GM12878 (cell line): Measurements from ENCODE around the gene OLIG2. TPM values are rescaled to one million over a fixed set of nuclear protein-coding genes. Genes with fewer than 3 reads are reported as not detected.

Experiments
- ATAC-seq: fragments of 200-7000 bp; cut with Tn5 transposase; 3 replicates; pipeline ENCODE4 v1.9.1; 2020; ENCODE audit warnings: mild to moderate bottlenecking, moderate library complexity
- BruUV-seq: library from RNA; stranded (reverse); fragments of 400-500 nt; replicated peaks from 2 replicates; lab custom pipeline; 2021; lab: Mats Ljungman, UMichigan
- CTCF ChIA-PET: fragments of 300-600 bp; sonication (Branson Sonifier 250); formaldehyde crosslinking; extraction: SDS; loops from one replicate; lab custom pipeline; 2021; ENCODE audit warnings: inconsistent platforms; lab: Yijun Ruan, JAX
- POLR2A ChIA-PET: fragments of 350-600 bp; formaldehyde crosslinking; extraction: SDS; loops from one replicate; lab custom pipeline; 2021; ENCODE audit warnings: inconsistent platforms; lab: Charles Lee
- RAD21 ChIA-PET: fragments of 300-600 bp; sonication (Branson Sonifier 250); formaldehyde crosslinking; loops from one replicate; lab custom pipeline; 2023; ENCODE audit warnings: antibody characterized with exemption; ENCODE audit not compliant: unreplicated experiment; lab: Charles Lee
- SMC1A ChIA-PET: fragments of 300-600 bp; sonication (Branson Sonifier 250); formaldehyde crosslinking; loops from one replicate; lab custom pipeline; 2023; ENCODE audit not compliant: unreplicated experiment, uncharacterized antibody; lab: Charles Lee
- DNase-seq: peaks from one replicate; pipeline ENCODE4 v3.0.0-alpha.2; 2011; ENCODE audit warnings: low read depth, low spot score
- FAIRE-seq: peaks from 3 replicates; lab custom pipeline; 2011; peaks lifted over from hg19 to GRCh38; lab: Jason Lieb, UNC
- H2AFZ ChIP-seq: 2 replicates; pipeline ENCODE4 v1.6.0; 2011; ENCODE audit warnings: low read depth, low read length, control low read depth; ENCODE audit not compliant: control insufficient read depth
- H3K27ac ChIP-seq: 2 replicates; pipeline ENCODE4 v1.5.1; 2011; ENCODE audit warnings: control low read depth; ENCODE audit not compliant: control insufficient read depth, insufficient read depth
- H3K27me3 ChIP-seq, 2 experiments: replicated peaks in 1 of 2; 2 replicates each; pipeline versions ENCODE4 v1.6.0 to v1.6.1; 2011; ENCODE audit warnings: low read length in 1 of 2; ENCODE audit not compliant: control insufficient read depth in 2 of 2, insufficient read depth in 2 of 2
- H3K36me3 ChIP-seq, 2 experiments: 2 replicates each; pipeline ENCODE4 v1.5.1; 2011; ENCODE audit warnings: low read length in 1 of 2; ENCODE audit not compliant: control insufficient read depth in 2 of 2, insufficient read depth in 2 of 2
- H3K4me1 ChIP-seq: 2 replicates; pipeline ENCODE4 v1.6.1; 2011; ENCODE audit warnings: mild to moderate bottlenecking, low read length, moderate library complexity, mixed read lengths; ENCODE audit not compliant: control insufficient read depth, insufficient read depth
- H3K4me2 ChIP-seq: 2 replicates; pipeline ENCODE4 v1.6.0; 2011; ENCODE audit warnings: control low read depth; ENCODE audit not compliant: control insufficient read depth, insufficient read depth
- H3K4me3 ChIP-seq: fragments of 200-600 bp; sonication (generic); 2 replicates; pipeline ENCODE4 v1.5.1; 2016
- H3K79me2 ChIP-seq: 2 replicates; pipeline ENCODE4 v1.6.0; 2011; ENCODE audit warnings: low read length; ENCODE audit not compliant: control insufficient read depth, insufficient read depth
- H3K9ac ChIP-seq: 2 replicates; pipeline ENCODE4 v1.8.0; 2011; ENCODE audit warnings: low read length, control low read depth, mixed read lengths; ENCODE audit not compliant: control insufficient read depth, insufficient read depth
- H3K9me3 ChIP-seq: replicated peaks from 3 replicates; pipeline ENCODE4 v1.5.1; 2011; ENCODE audit warnings: mild to moderate bottlenecking, low read length; ENCODE audit not compliant: control insufficient read depth, insufficient read depth
- H4K20me1 ChIP-seq: 2 replicates; pipeline ENCODE4 v1.6.0; 2011; ENCODE audit not compliant: control insufficient read depth, insufficient read depth
- HDAC6 ChIP-seq: fragments of 200-600 bp; sonication (generic); IDR thresholded peaks from one replicate; pipeline ENCODE4 v1.8.0; 2017; ENCODE audit warnings: antibody characterized with exemption; ENCODE audit not compliant: unreplicated experiment
- IKZF1 ChIP-seq: fragments of 450-650 bp; conservative IDR thresholded peaks from 2 replicates; pipeline ENCODE4 v1.6.1; 2017; ENCODE audit warnings: antibody characterized with exemption, mild to moderate bottlenecking
- STAT1 ChIP-seq: fragments of 450-650 bp; conservative IDR thresholded peaks from 2 replicates; pipeline ENCODE4 v1.6.1; 2014; ENCODE audit warnings: antibody characterized with exemption, mild to moderate bottlenecking
- SUZ12 ChIP-seq: fragments of 200-600 bp; sonication (generic); IDR thresholded peaks from one replicate; pipeline ENCODE4 v1.6.1; 2018; ENCODE audit warnings: antibody characterized with exemption, mild to moderate bottlenecking; ENCODE audit not compliant: unreplicated experiment
- USF1 ChIP-seq: IDR thresholded peaks from 2 replicates; pipeline ENCODE4 v1.6.1; 2011; ENCODE audit warnings: borderline replicate concordance, low read depth, mild to moderate bottlenecking, moderate library complexity, mixed read lengths, low read length; ENCODE audit not compliant: insufficient read depth; ENCODE audit errors: extremely low read length
- WGBS: methylation state at CpG from one replicate; pipeline ENCODE4 v1.1.6; 2016; ENCODE audit warnings: low lambda C conversion rate; ENCODE audit not compliant: insufficient replicate concordance, insufficient coverage; ENCODE audit errors: missing lambda C conversion rate; 5-methylcytosine and 5-hydroxymethylcytosine counted together
- in situ Hi-C: fragments of 300-500 bp; cut with MboI; formaldehyde crosslinking; loops from 9 replicates; pipeline ENCODE4 v1.14.3; 2018; ENCODE audit warnings: mixed read lengths
- intact Hi-C: fragments of 100-400 bp; cut with micrococcal nuclease; formaldehyde crosslinking; loops from one replicate; pipeline ENCODE4 v1.14.2; 2022; ENCODE audit not compliant: unreplicated experiment
- polyA plus RNA-seq, 11 experiments: library from polyadenylated mRNA; depleted of rRNA in 4 of 11; unstranded in 6 of 11; stranded (reverse) in 5 of 11; fragments of >200 nt; fragmentation: Nextera tagmentation in 4 of 11; fragmentation: Illumina TruSeq in 1 of 11; extraction: Ambion mirVana in 4 of 11; extraction: Trizol in 1 of 11; gene quantifications; 1 replicate in 1 of 11; 2 replicates in 10 of 11; pipeline versions ENCODE4 v1.2.1 to v1.2.3, GENCODE V29; 2011 to 2016; ENCODE audit warnings: inconsistent platforms in 2 of 11, missing spikeins in 2 of 11, low read depth in 1 of 11
- total RNA-seq, 4 experiments: library from RNA; depleted of rRNA in 3 of 4; stranded (reverse); fragments of >200 nt in 3 of 4; fragmentation: Illumina TruSeq in 1 of 4; extraction: Trizol in 1 of 4; gene quantifications; 2 replicates each; pipeline versions ENCODE4 v1.2.1 to v1.2.3, GENCODE V29; 2013 to 2021

OLIG2 gene
- total and polyA plus RNA-seq, 10 of the 15 experiments (the other 5 are each of a cell fraction or from before 2014, with no cell fraction given): not detected

GRCh38 chr21:33027401-33028286 is 1.9 kb downstream of the OLIG2 start:
- no peak overlapping the region for H3K27ac ChIP-seq
- ATAC-seq: no peak
- peaks cover 26 to 27% of the 10 kb centered on the region in 2 experiments for H3K27me3 ChIP-seq
- H3K9me3 ChIP-seq: no peaks in the 10 kb centered on the region; the same call in 2 of the 3 replicates
- no peak overlapping the region for H3K9ac ChIP-seq
- in situ Hi-C loops: no loop called here
- ChIA-PET POLR2A (no interaction called here), CTCF (no interaction called here), RAD21 (no interaction called here), SMC1A (no interaction called here)
- H3K79me2 ChIP-seq: no peaks in the 10 kb centered on the region
- no peak for FAIRE-seq
- H3K4me1 ChIP-seq: no peaks in the 10 kb centered on the region
- no TSS peak for BruUV-seq
- no peak for TF ChIP-seq IKZF1
- peak; percentile 83 for TF ChIP-seq HDAC6
- TF ChIP-seq STAT1: no peak
- H3K36me3 ChIP-seq: no peaks in the 10 kb centered on the region; a peak in 1 of 4 replicates
- no peaks in the 10 kb centered on the region for H4K20me1 ChIP-seq
- H3K4me3 ChIP-seq: no peak overlapping the region
- 42% methylated on average over 56 of the region's 85 CpGs for WGBS
- H2AFZ ChIP-seq: no peak overlapping the region
- H3K4me2 ChIP-seq: no peak overlapping the region
- no peak for DNase-seq
- intact Hi-C loops: no loop called here

- DNase-seq (no peak), ATAC-seq (no peak), FAIRE-seq (no peak)
- ChIA-PET SMC1A (no interaction called here), POLR2A (no interaction called here), RAD21 (no interaction called here), CTCF (no interaction called here)
- no TSS peak for BruUV-seq
- in situ Hi-C loops (no loop called here), intact Hi-C loops (no loop called here)
- no peak overlapping the region for H3K27ac ChIP-seq
- H3K27me3 ChIP-seq: peaks cover 25 to 26% of the 10 kb centered on the region in 2 experiments
- no peak overlapping the region for H3K9ac ChIP-seq
- H3K9me3 ChIP-seq: no peaks in the 10 kb centered on the region; the same call in 2 of the 3 replicates
- no peaks in the 10 kb centered on the region for H3K4me1 ChIP-seq
- H3K4me2 ChIP-seq: no peak overlapping the region
- 24% methylated on average over 15 of the region's 15 CpGs for WGBS
- H4K20me1 ChIP-seq: no peaks in the 10 kb centered on the region
- H3K79me2 ChIP-seq: no peaks in the 10 kb centered on the region
- H3K4me3 ChIP-seq: no peak overlapping the region
- no peaks in the 10 kb centered on the region; a peak in 1 of 4 replicates for H3K36me3 ChIP-seq
- no peak for TF ChIP-seq USF1
- TF ChIP-seq SUZ12: peak; percentile 57
- H2AFZ ChIP-seq: no peak overlapping the region
Observed at GRCh38 chr21:33028287-33028670, 2.5 kb downstream of the OLIG2 start.
